B cell (primary cell): Measurements from ENCODE around the gene HOGA1. TPM values are rescaled to one million over a fixed set of nuclear protein-coding genes. Genes with fewer than 3 reads are reported as not detected.

Source experiments
- ATAC-seq: fragments of 200-7000 bp; cut with Tn5 transposase; one replicate; pipeline ENCODE4 v1.10.0; 2021; ENCODE audit warnings: low read depth, mild to moderate bottlenecking, moderate number of reproducible peaks, moderate library complexity
- CTCF ChIA-PET: fragments of 350-600 bp; sonication (Branson Sonifier 250); formaldehyde crosslinking; loops from one replicate; lab custom pipeline; 2021; ENCODE audit warnings: antibody characterized with exemption, inconsistent platforms; lab: Charles Lee
- POLR2A ChIA-PET: fragments of 350-600 bp; sonication (Branson Sonifier 250); formaldehyde crosslinking; loops from one replicate; lab custom pipeline; 2021; ENCODE audit warnings: antibody characterized with exemption; lab: Charles Lee
- DNase-seq: peaks from one replicate; pipeline ENCODE4 v3.0.0; 2013
- H2AFZ ChIP-seq: 2 replicates; pipeline ENCODE4 v1.6.1; 2012; ENCODE audit warnings: mild to moderate bottlenecking, low read depth, low read length; ENCODE audit not compliant: insufficient read depth, poor library complexity, severe bottlenecking
- H3K27ac ChIP-seq, 2 donors: 1 replicate in 1 of 2; 2 replicates in 1 of 2; pipeline ENCODE4 v1.5.1; 2012 to 2013; ENCODE audit warnings: low read length in 2 of 2, mild to moderate bottlenecking in 2 of 2, moderate library complexity in 1 of 2
- H3K27me3 ChIP-seq, 4 experiments: fragments of 200-600 bp in 1 of 4; sonication (generic) in 1 of 4; replicated peaks in 1 of 4; 1 replicate in 2 of 4; 2 replicates in 2 of 4; pipeline versions ENCODE4 v1.6.1 to v1.7.0; 2013 to 2016; ENCODE audit warnings: low read length in 3 of 4, mild to moderate bottlenecking in 2 of 4, mixed read lengths in 1 of 4, moderate library complexity in 1 of 4; ENCODE audit not compliant: insufficient read depth in 4 of 4, control insufficient read depth in 3 of 4; ENCODE audit errors: control extremely low read depth in 1 of 4
- H3K36me3 ChIP-seq, 2 experiments: replicated peaks in 1 of 2; 1 replicate in 1 of 2; 2 replicates in 1 of 2; pipeline versions ENCODE4 v1.6.1 to v1.7.1; 2013; ENCODE audit warnings: low read length in 1 of 2; ENCODE audit not compliant: insufficient read depth in 2 of 2, control insufficient read depth in 1 of 2; ENCODE audit errors: control extremely low read depth in 1 of 2, extremely low read depth in 1 of 2
- H3K4me1 ChIP-seq, 2 donors: fragments of 200-600 bp in 1 of 2; sonication (generic) in 1 of 2; 1 replicate in 1 of 2; 2 replicates in 1 of 2; pipeline versions ENCODE4 v1.5.1 to v1.6.1; 2013 to 2017; ENCODE audit warnings: low read length in 2 of 2; ENCODE audit not compliant: control insufficient read depth in 2 of 2, insufficient read depth in 2 of 2
- H3K4me2 ChIP-seq: replicated peaks from 2 replicates; pipeline ENCODE3; 2012; ENCODE audit warnings: mild to moderate bottlenecking, low read depth, low read length; ENCODE audit not compliant: poor library complexity, severe bottlenecking
- H3K4me3 ChIP-seq, 5 experiments: fragments of 200-600 bp in 1 of 5; sonication (generic) in 1 of 5; 1 replicate in 3 of 5; 2 replicates in 2 of 5; pipeline versions ENCODE4 v1.5.1 to v1.7.0; 2011 to 2016; ENCODE audit warnings: low read length in 4 of 5, mild to moderate bottlenecking in 4 of 5, low read depth in 2 of 5, control low read depth in 1 of 5, moderate library complexity in 1 of 5; ENCODE audit not compliant: insufficient read depth in 1 of 5; ENCODE audit errors: control extremely low read depth in 1 of 5, extremely low read depth in 1 of 5
- H3K79me2 ChIP-seq: fragments of 200-600 bp; sonication (generic); one replicate; pipeline ENCODE4 v1.6.0; 2016; ENCODE audit warnings: low read length; ENCODE audit not compliant: control insufficient read depth, insufficient read depth
- H3K9ac ChIP-seq: fragments of 200-600 bp; sonication (generic); 2 replicates; pipeline ENCODE4 v1.6.1; 2017; ENCODE audit warnings: mild to moderate bottlenecking, low read length, moderate library complexity
- H3K9me3 ChIP-seq, 3 donors: one replicate each; pipeline versions ENCODE4 v1.6.1 to v1.7.1; 2013; ENCODE audit warnings: low read length in 2 of 3; ENCODE audit not compliant: control insufficient read depth in 2 of 3, insufficient read depth in 1 of 3; ENCODE audit errors: control extremely low read depth in 1 of 3
- H4K20me1 ChIP-seq: 2 replicates; pipeline ENCODE4 v1.6.0; 2012; ENCODE audit warnings: mild to moderate bottlenecking, low read length; ENCODE audit not compliant: insufficient read depth, control insufficient read depth, poor library complexity, severe bottlenecking
- H3K27ac Mint-ChIP-seq: one replicate; pipeline ENCODE4 v1.8.0; 2021; ENCODE audit warnings: mixed read lengths
- H3K27me3 Mint-ChIP-seq: one replicate; pipeline ENCODE4 v1.8.0; 2021; ENCODE audit warnings: mixed read lengths
- H3K4me1 Mint-ChIP-seq: one replicate; pipeline ENCODE4 v1.8.0; 2021; ENCODE audit warnings: mixed read lengths
- H3K4me3 Mint-ChIP-seq: one replicate; pipeline ENCODE4 v1.8.0; 2021; ENCODE audit warnings: mixed read lengths
- H3K9me3 Mint-ChIP-seq: one replicate; pipeline ENCODE4 v1.8.0; 2022; ENCODE audit warnings: mixed read lengths; ENCODE audit not compliant: insufficient read depth
- EZH2 ChIP-seq: IDR thresholded peaks from 2 replicates; pipeline ENCODE4 v1.6.1; 2012; ENCODE audit warnings: borderline replicate concordance, low read depth, mild to moderate bottlenecking, moderate library complexity, low read length; ENCODE audit not compliant: insufficient read depth, poor library complexity, severe bottlenecking
- WGBS: methylation state at CpG from one replicate; pipeline ENCODE4 v1.1.5; 2013; ENCODE audit warnings: missing lambda C conversion rate; ENCODE audit not compliant: insufficient coverage; 5-methylcytosine and 5-hydroxymethylcytosine counted together
- intact Hi-C: fragments of 100-400 bp; cut with micrococcal nuclease; formaldehyde crosslinking; loops from one replicate; pipeline ENCODE4 v1.10.0; 2022
- polyA plus RNA-seq: library from polyadenylated mRNA; depleted of rRNA; stranded (reverse); fragments of >200 nt; gene quantifications from 2 replicates; pipeline ENCODE4 v1.2.3, GENCODE V29; 2012
- total RNA-seq, 2 donors: library from RNA; stranded (reverse); fragments of 120-200 nt in 1 of 2; gene quantifications; 1 replicate in 1 of 2; 2 replicates in 1 of 2; pipeline versions ENCODE4 v1.2.3 to v1.2.4, GENCODE V29; 2013 to 2022
- TF ChIP-seq, protein P1 (sequence below): fragments of 200-600 bp; IDR thresholded peaks from one replicate; pipeline ENCODE4 v1.8.0; 2022; ENCODE audit warnings: antibody characterized with exemption, mild to moderate bottlenecking

The HOGA1 gene
- total and polyA plus RNA-seq, 2 donors (not counting 1 experiment from before 2014, with no cell fraction given), result not detected

DNA sequence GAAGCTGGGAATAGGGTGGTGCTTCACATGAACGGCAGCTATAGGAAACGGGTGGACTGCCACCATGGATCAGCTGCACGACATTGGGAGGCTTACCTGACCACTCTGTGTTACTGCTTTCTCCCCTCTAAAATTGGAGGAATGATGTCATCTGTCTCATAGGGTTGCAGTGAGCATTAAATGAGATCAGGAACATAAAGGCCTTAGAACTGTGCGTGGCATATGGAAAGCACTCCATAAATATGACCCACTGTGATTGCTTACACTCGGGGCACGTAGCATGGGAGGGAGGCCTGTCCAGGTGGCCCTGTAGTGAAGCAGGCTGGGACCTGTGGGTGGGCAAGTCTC is 15.1 kb downstream of the HOGA1 start:
- no peaks in the 10 kb centered on the region for H4K20me1 ChIP-seq
- 91% methylated on average over 3 of the region's 6 CpGs for WGBS
- DNase-seq, result no peak
- ChIA-PET POLR2A (no interaction called here), CTCF (no interaction called here)
- no peak overlapping the region for H3K4me3 ChIP-seq
- no peak overlapping the region for H3K4me3 Mint-ChIP-seq
- H3K4me1 Mint-ChIP-seq, result no peaks in the 10 kb centered on the region
- no peaks in the 10 kb centered on the region for H3K9me3 Mint-ChIP-seq
- H3K9ac ChIP-seq, result no peak overlapping the region
- TF ChIP-seq, protein P1, sequence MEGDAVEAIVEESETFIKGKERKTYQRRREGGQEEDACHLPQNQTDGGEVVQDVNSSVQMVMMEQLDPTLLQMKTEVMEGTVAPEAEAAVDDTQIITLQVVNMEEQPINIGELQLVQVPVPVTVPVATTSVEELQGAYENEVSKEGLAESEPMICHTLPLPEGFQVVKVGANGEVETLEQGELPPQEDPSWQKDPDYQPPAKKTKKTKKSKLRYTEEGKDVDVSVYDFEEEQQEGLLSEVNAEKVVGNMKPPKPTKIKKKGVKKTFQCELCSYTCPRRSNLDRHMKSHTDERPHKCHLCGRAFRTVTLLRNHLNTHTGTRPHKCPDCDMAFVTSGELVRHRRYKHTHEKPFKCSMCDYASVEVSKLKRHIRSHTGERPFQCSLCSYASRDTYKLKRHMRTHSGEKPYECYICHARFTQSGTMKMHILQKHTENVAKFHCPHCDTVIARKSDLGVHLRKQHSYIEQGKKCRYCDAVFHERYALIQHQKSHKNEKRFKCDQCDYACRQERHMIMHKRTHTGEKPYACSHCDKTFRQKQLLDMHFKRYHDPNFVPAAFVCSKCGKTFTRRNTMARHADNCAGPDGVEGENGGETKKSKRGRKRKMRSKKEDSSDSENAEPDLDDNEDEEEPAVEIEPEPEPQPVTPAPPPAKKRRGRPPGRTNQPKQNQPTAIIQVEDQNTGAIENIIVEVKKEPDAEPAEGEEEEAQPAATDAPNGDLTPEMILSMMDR, result no peak
- TF ChIP-seq EZH2, result no peak
- no peaks in the 10 kb centered on the region for H3K79me2 ChIP-seq
- no peak for ATAC-seq
- H3K4me2 ChIP-seq, result no peak overlapping the region
- H3K36me3 ChIP-seq, result no peaks in the 10 kb centered on the region
- H3K4me1 ChIP-seq, result no peaks in the 10 kb centered on the region
- H3K27ac ChIP-seq, result no peak overlapping the region
- intact Hi-C loops, result no loop called here
- no peak overlapping the region for H3K27ac Mint-ChIP-seq
- no peak overlapping the region for H2AFZ ChIP-seq
- H3K9me3 ChIP-seq, result no peaks in the 10 kb centered on the region
- H3K27me3 Mint-ChIP-seq, result no peaks in the 10 kb centered on the region
- H3K27me3 ChIP-seq, result no peaks in the 10 kb centered on the region

DNA sequence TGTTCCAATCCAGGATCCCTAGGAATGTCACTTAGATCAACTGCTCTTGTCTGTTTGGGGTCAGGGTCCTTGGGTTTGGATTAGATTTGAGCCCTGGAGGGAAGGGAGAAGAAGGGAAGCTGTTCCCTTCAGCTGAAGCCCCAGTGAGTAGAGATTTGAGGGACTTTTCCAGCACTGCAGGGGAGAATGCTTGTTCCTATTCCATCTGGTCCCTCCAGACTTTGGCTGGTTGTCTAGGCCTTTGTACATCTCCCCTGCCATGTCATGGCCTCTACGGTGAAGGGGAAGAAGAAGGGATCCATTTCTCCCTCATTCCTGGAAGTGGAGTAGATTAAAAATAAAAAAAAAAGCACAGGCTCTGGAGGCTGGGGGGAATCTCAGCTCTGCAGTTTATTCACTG is 16.4 kb downstream of the HOGA1 start:
- no peaks in the 10 kb centered on the region for H3K27me3 ChIP-seq
- TF ChIP-seq, protein P1, result no peak
- no peak for TF ChIP-seq EZH2
- H3K9ac ChIP-seq, result no peak overlapping the region
- H4K20me1 ChIP-seq, result no peaks in the 10 kb centered on the region
- peaks cover under 1% of the 10 kb centered on the region for H3K27me3 Mint-ChIP-seq
- DNase-seq (no peak), ATAC-seq (no peak)
- H3K9me3 ChIP-seq, result no peaks in the 10 kb centered on the region
- ChIA-PET CTCF (no interaction called here), POLR2A (interaction anchor here (0.6 kb wide), 1 partner anchor 1008 kb away, joined by 6 read pairs; no protein-coding TSS in a partner anchor)
- H3K27ac ChIP-seq, result no peak overlapping the region
- H2AFZ ChIP-seq, result no peak overlapping the region
- no peak overlapping the region for H3K4me2 ChIP-seq
- H3K4me1 ChIP-seq, result no peaks in the 10 kb centered on the region
- no peaks in the 10 kb centered on the region for H3K4me1 Mint-ChIP-seq
- H3K4me3 ChIP-seq, result no peak overlapping the region
- intact Hi-C loops, result no loop called here
- H3K4me3 Mint-ChIP-seq, result no peak overlapping the region
- H3K27ac Mint-ChIP-seq, result no peak overlapping the region
- no peaks in the 10 kb centered on the region for H3K36me3 ChIP-seq
- no peaks in the 10 kb centered on the region for H3K79me2 ChIP-seq
- no peaks in the 10 kb centered on the region for H3K9me3 Mint-ChIP-seq
- WGBS, result no CpG with 5 or more reads among the region's 1 CpG
